Measurements from ENCODE around the gene DHRS3. TPM values are rescaled to one million over a fixed set of nuclear protein-coding genes. Genes with fewer than 3 reads are reported as not detected.
"Not testable (repeated sequence)": the region's sequence is repeated elsewhere in the genome, so short reads cannot be mapped to it uniquely, and the experiment has no call there.

The DHRS3 gene
- total RNA-seq, 6 donors from 2014 or later, result 84.9 to 154 (median 119) TPM

GRCh38 chr1:12656575-12656974, 38.6 kb upstream of the DHRS3 start:
- H3K4me3 ChIP-seq, result no peak overlapping the region
- H3K9me3 ChIP-seq, result no peaks in the 10 kb centered on the region
- no peaks in the 10 kb centered on the region for H3K27me3 ChIP-seq
- H3K36me3 ChIP-seq, result no peaks in the 10 kb centered on the region
- H3K4me1 ChIP-seq, result peaks cover 0 to 6% (median 2%) of the 10 kb centered on the region in 4 donors
- ATAC-seq (ENCODE audit: low FRiP score in 2 of 2), result no peak
- TF ChIP-seq POLR2AphosphoS5 (IDR thresholded peaks at IDR 0.05) (no peak), CTCF (IDR thresholded peaks at IDR 0.05) (no peak), POLR2A (IDR thresholded peaks at IDR 0.05) (no peak), EP300 (IDR thresholded peaks at IDR 0.05) (no peak)
- H3K27ac ChIP-seq, result no peak overlapping the region
- DNase-seq, result no peak
- WGBS, 2 donors, result 78 to 93% methylated on average over 3 to 4 of the region's 4 CpGs

GRCh38 chr1:12654657-12655056, 36.6 kb upstream of the DHRS3 start:
- Histone ChIP-seq H3K4me3 (no peak overlapping the region), H3K27ac (no peak overlapping the region), H3K36me3 (no peaks in the 10 kb centered on the region), H3K27me3 (no peaks in the 10 kb centered on the region), H3K4me1 (peaks cover 0 to 6% (median 2%) of the 10 kb centered on the region in 4 donors), H3K9me3 (no peaks in the 10 kb centered on the region)
- ATAC-seq (ENCODE audit: low FRiP score in 2 of 2) (no peak), DNase-seq (no peak)
- WGBS, 2 donors, result 74 to 87% methylated on average over 8 of the region's 8 CpGs
- TF ChIP-seq CTCF (IDR thresholded peaks at IDR 0.05), result no peak
- no peak for TF ChIP-seq POLR2AphosphoS5 (IDR thresholded peaks at IDR 0.05)
- no peak for TF ChIP-seq EP300 (IDR thresholded peaks at IDR 0.05)
- TF ChIP-seq POLR2A (IDR thresholded peaks at IDR 0.05), result no peak

GRCh38 chr1:12654004-12654567, 36.1 kb upstream of the DHRS3 start:
- Histone ChIP-seq H3K27ac (no peak overlapping the region), H3K9me3 (no peaks in the 10 kb centered on the region), H3K4me1 (peaks cover 0 to 6% (median 2%) of the 10 kb centered on the region in 4 donors), H3K4me3 (no peak overlapping the region), H3K36me3 (no peaks in the 10 kb centered on the region), H3K27me3 (no peaks in the 10 kb centered on the region)
- WGBS, 2 donors, result 82 to 89% methylated on average over 4 of the region's 4 CpGs
- no peak for TF ChIP-seq POLR2AphosphoS5 (IDR thresholded peaks at IDR 0.05)
- TF ChIP-seq POLR2A (IDR thresholded peaks at IDR 0.05), result no peak
- TF ChIP-seq EP300 (IDR thresholded peaks at IDR 0.05), result no peak
- no peak for TF ChIP-seq CTCF (IDR thresholded peaks at IDR 0.05)
- ATAC-seq (ENCODE audit: low FRiP score in 2 of 2), result no peak
- DNase-seq, result no peak

GRCh38 chr1:12649971-12650421, 32.0 kb upstream of the DHRS3 start:
- Histone ChIP-seq H3K4me1 (no peaks in the 10 kb centered on the region), H3K36me3 (no peaks in the 10 kb centered on the region), H3K27me3 (no peaks in the 10 kb centered on the region), H3K9me3 (no peaks in the 10 kb centered on the region), H3K4me3 (no peak overlapping the region), H3K27ac (no peak overlapping the region)
- no peak for ATAC-seq (ENCODE audit: low FRiP score in 2 of 2)
- TF ChIP-seq CTCF (IDR thresholded peaks at IDR 0.05) (no peak), POLR2A (IDR thresholded peaks at IDR 0.05) (no peak), POLR2AphosphoS5 (IDR thresholded peaks at IDR 0.05) (no peak), EP300 (IDR thresholded peaks at IDR 0.05) (no peak)
- 59 to 72% methylated on average over 5 of the region's 5 CpGs for WGBS, 2 donors
- no peak for DNase-seq

GRCh38 chr1:12648741-12649140, 30.7 kb upstream of the DHRS3 start:
- no peak for ATAC-seq (ENCODE audit: low FRiP score in 2 of 2)
- TF ChIP-seq POLR2A (IDR thresholded peaks at IDR 0.05) (no peak), EP300 (IDR thresholded peaks at IDR 0.05) (no peak), POLR2AphosphoS5 (IDR thresholded peaks at IDR 0.05) (no peak), CTCF (IDR thresholded peaks at IDR 0.05) (no peak)
- no peaks in the 10 kb centered on the region for H3K9me3 ChIP-seq
- H3K27me3 ChIP-seq, result no peaks in the 10 kb centered on the region
- no peak for DNase-seq
- no peaks in the 10 kb centered on the region for H3K4me1 ChIP-seq
- WGBS, 2 donors, result 60 to 78% methylated on average over 7 of the region's 7 CpGs
- no peaks in the 10 kb centered on the region for H3K36me3 ChIP-seq
- no peak overlapping the region for H3K4me3 ChIP-seq
- no peak overlapping the region for H3K27ac ChIP-seq

- H3K36me3 ChIP-seq; ATAC-seq (ENCODE audit: low FRiP score in 2 of 2); DNase-seq; H3K4me1 ChIP-seq; H3K4me3 ChIP-seq; H3K27ac ChIP-seq; H3K9me3 ChIP-seq; H3K27me3 ChIP-seq: not testable (repeated sequence)
- 95% methylated on average over 9 of the region's 9 CpGs for WGBS, 2 donors
Observed at GRCh38 chr1:12645401-12645800, 27.4 kb upstream of the DHRS3 start.
